HG02610 (cell line): ENCODE data around the gene FNBP1L.

Source experiments
- ATAC-seq: cut with Tn5 transposase; IDR thresholded peaks from one replicate; pipeline ENCODE4 v1.9.1; 2021; ENCODE audit warnings: mild to moderate bottlenecking, moderate library complexity; ENCODE audit not compliant: unreplicated experiment

FNBP1L gene

GRCh38 chr1:93567255-93567918 is 119.5 kb downstream of the FNBP1L start:
- ATAC-seq: no peak

- no peak for ATAC-seq
Measured at GRCh38 chr1:93569489-93569888, 121.6 kb downstream of the FNBP1L start.

GRCh38 chr1:93571623-93572310 is 123.8 kb downstream of the FNBP1L start:
- ATAC-seq: no peak

- ATAC-seq: no peak
Measured at GRCh38 chr1:93573940-93574469, 126.1 kb downstream of the FNBP1L start.

GRCh38 chr1:93574511-93574910 is 126.6 kb downstream of the FNBP1L start:
- ATAC-seq: no peak

GRCh38 chr1:93574991-93575390 is 127.1 kb downstream of the FNBP1L start:
- no peak for ATAC-seq

- no peak for ATAC-seq
Measured at GRCh38 chr1:93575621-93576284, 127.8 kb downstream of the FNBP1L start.

- ATAC-seq: no peak
Measured at GRCh38 chr1:93576346-93576745, 128.4 kb downstream of the FNBP1L start.

- no peak for ATAC-seq
Measured at GRCh38 chr1:93576746-93577145, 128.8 kb downstream of the FNBP1L start.

- no peak for ATAC-seq
Measured at GRCh38 chr1:93577536-93578432, 129.9 kb downstream of the FNBP1L start.

- ATAC-seq: no peak
Measured at GRCh38 chr1:93578433-93578830, 130.5 kb downstream of the FNBP1L start.

GRCh38 chr1:93578911-93579825 is 131.2 kb downstream of the FNBP1L start:
- ATAC-seq: no peak

- no peak for ATAC-seq
Measured at GRCh38 chr1:93579891-93580290, 132.0 kb downstream of the FNBP1L start.

- no peak for ATAC-seq
Measured at GRCh38 chr1:93581917-93582850, 134.3 kb downstream of the FNBP1L start.

- no peak for ATAC-seq
Measured at GRCh38 chr1:93584261-93585003, 136.5 kb downstream of the FNBP1L start.

GRCh38 chr1:93585059-93585966 is 137.4 kb downstream of the FNBP1L start:
- ATAC-seq: no peak

GRCh38 chr1:93587354-93587753 is 139.4 kb downstream of the FNBP1L start:
- ATAC-seq: no peak
